Measurements from ENCODE around the gene ZNF665. TPM values are rescaled to one million over a fixed set of nuclear protein-coding genes. Genes with fewer than 3 reads are reported as not detected.

The ZNF665 gene
- total and polyA plus RNA-seq, 10 of the 15 experiments (the other 5 are each of a cell fraction or from before 2014, with no cell fraction given), result 0.20 to 3.0 (median 1.4) TPM

- no peak for TF ChIP-seq BCLAF1 (IDR thresholded peaks at IDR 0.05)
Observed at GRCh38 chr19:53183146-53183764, 9.9 kb downstream of the ZNF665 start (continued).

- no peak overlapping the region for H2AFZ ChIP-seq (ENCODE audit: control insufficient read depth, low read depth, low read length)
- no peaks in the 10 kb centered on the region for H3K27me3 ChIP-seq (replicated peaks in 1 of 2; ENCODE audit: control insufficient read depth in 2 of 2, insufficient read depth in 2 of 2, low read length in 1 of 2)
- H3K4me3 ChIP-seq, result no peak overlapping the region
- FAIRE-seq (no peak), DNase-seq (ENCODE audit: low read depth, low spot score) (no peak), ATAC-seq (no peak)
- no TSS peak for BruUV-seq (replicated peaks)
- whole genome bisulfite sequencing (ENCODE audit: insufficient coverage, insufficient replicate concordance, low lambda C conversion rate, missing lambda C conversion rate), result 99% methylated on average over 10 of the region's 10 CpGs
- H4K20me1 ChIP-seq (ENCODE audit: control insufficient read depth, insufficient read depth), result no peaks in the 10 kb centered on the region
- POLR2A ChIA-PET, result no interaction called here
- CTCF ChIA-PET, result no interaction called here
- no peaks in the 10 kb centered on the region for H3K36me3 ChIP-seq (ENCODE audit: control insufficient read depth in 2 of 2, insufficient read depth in 2 of 2, low read length in 1 of 2)
- no peak overlapping the region for H3K9ac ChIP-seq (ENCODE audit: control insufficient read depth, insufficient read depth, low read length)
- H3K4me2 ChIP-seq (ENCODE audit: control insufficient read depth, insufficient read depth), result no peak overlapping the region
- H3K4me1 ChIP-seq (ENCODE audit: control insufficient read depth, insufficient read depth, low read length), result no peaks in the 10 kb centered on the region
- H3K79me2 ChIP-seq (ENCODE audit: control insufficient read depth, insufficient read depth, low read length), result no peaks in the 10 kb centered on the region
- RAD21 ChIA-PET (ENCODE audit: unreplicated experiment), result no interaction called here
- SMC1A ChIA-PET (ENCODE audit: uncharacterized antibody, unreplicated experiment), result no interaction called here
- H3K27ac ChIP-seq (ENCODE audit: control insufficient read depth, insufficient read depth), result no peak overlapping the region
- intact Hi-C loops (cut with micrococcal nuclease; ENCODE audit: unreplicated experiment) (no loop called here), in situ Hi-C loops (cut with MboI) (no loop called here)
- H3K9me3 ChIP-seq (replicated peaks; ENCODE audit: control insufficient read depth, insufficient read depth, low read length), result no peaks in the 10 kb centered on the region; the same call in 1 of the 3 replicates
- TF ChIP-seq SPI1 (IDR thresholded peaks at IDR 0.05; ENCODE audit: borderline replicate concordance, insufficient read depth, low read depth, low read length) (no peak), ZNF274 (IDR thresholded peaks at IDR 0.05; ENCODE audit: insufficient read depth, insufficient read length) (no peak), RELB (IDR thresholded peaks at IDR 0.05; ENCODE audit: low read depth) (no peak), NRF1 (conservative IDR thresholded peaks at IDR 0.05; ENCODE audit: low read depth, low read length) (no peak), RCOR1 (conservative IDR thresholded peaks at IDR 0.05; ENCODE audit: low read depth, low read length) (no peak), BRCA1 (IDR thresholded peaks at IDR 0.05; ENCODE audit: low read depth, low read length) (no peak), SMAD1 (IDR thresholded peaks at IDR 0.05; ENCODE audit: low read depth, partially characterized antibody) (no peak), REST (IDR thresholded peaks at IDR 0.05; ENCODE audit: low read depth, low read length) (no peak), MYB (IDR thresholded peaks at IDR 0.05; ENCODE audit: borderline replicate concordance, low read depth, low read length) (no peak), MAX (IDR thresholded peaks at IDR 0.05; ENCODE audit: low read depth, low read length) (no peak), RAD21 (IDR thresholded peaks at IDR 0.05; ENCODE audit: insufficient read depth, low read depth, low read length) (no peak)
Observed at GRCh38 chr19:53182202-53182601, 11.0 kb downstream of the ZNF665 start.

All from GM12878 (cell line).